Neural crest cell (in vitro differentiated cells): ENCODE measurements around the gene MADD. TPM values are rescaled to one million over a fixed set of nuclear protein-coding genes. Genes with fewer than 3 reads are reported as not detected.
A peak's percentile ranks its signal among the peaks of the same experiment; 100 is the strongest.

Source experiments
- DNase-seq: peaks from one replicate; pipeline ENCODE4 v3.0.0; 2021; ENCODE audit warnings: low read depth, mixed read lengths, low spot score
- H3K27ac Mint-ChIP-seq: one replicate; pipeline ENCODE4 v1.8.0; 2021; ENCODE audit warnings: mild to moderate bottlenecking, mixed read lengths; ENCODE audit not compliant: unreplicated experiment
- H3K27me3 Mint-ChIP-seq: 2 replicates; pipeline ENCODE4 v1.8.0; 2021; ENCODE audit warnings: low read depth, mild to moderate bottlenecking, mixed read lengths
- H3K36me3 Mint-ChIP-seq: 2 replicates; pipeline ENCODE4 v1.8.0; 2021; ENCODE audit warnings: low read depth, mild to moderate bottlenecking, mixed read lengths
- H3K4me1 Mint-ChIP-seq: 2 replicates; pipeline ENCODE4 v1.8.0; 2021; ENCODE audit warnings: mixed read lengths
- H3K4me3 Mint-ChIP-seq: one replicate; pipeline ENCODE4 v1.8.0; 2021; ENCODE audit warnings: mild to moderate bottlenecking, mixed read lengths
- H3K9me3 Mint-ChIP-seq: 2 replicates; pipeline ENCODE4 v1.8.0; 2021; ENCODE audit warnings: mixed read lengths
- CTCF ChIP-seq: fragments of 200-600 bp; sonication (generic); conservative IDR thresholded peaks from 2 replicates; pipeline ENCODE4 v1.5.0; 2021; ENCODE audit warnings: antibody characterized with exemption, mild to moderate bottlenecking
- total RNA-seq: library from RNA; stranded (reverse); gene quantifications from 2 replicates; pipeline ENCODE4 v1.2.1, GENCODE V29; 2021

The MADD gene
- total RNA-seq, 1 donor from 2014 or later: 59.2 TPM

GRCh38 chr11:47239852-47240251 lies 30.1 kb upstream of the MADD start:
- no peak overlapping the region for H3K4me3 Mint-ChIP-seq
- no peak for TF ChIP-seq CTCF
- peaks cover 20% of the 10 kb centered on the region for H3K36me3 Mint-ChIP-seq
- H3K27ac Mint-ChIP-seq: no peak overlapping the region
- DNase-seq: no peak
- peaks cover 13% of the 10 kb centered on the region for H3K4me1 Mint-ChIP-seq
- no peaks in the 10 kb centered on the region for H3K9me3 Mint-ChIP-seq
- peaks cover under 1% of the 10 kb centered on the region for H3K27me3 Mint-ChIP-seq

GRCh38 chr11:47241841-47242301 lies 28.1 kb upstream of the MADD start:
- Mint-ChIP-seq H3K36me3 (peaks cover 20% of the 10 kb centered on the region), H3K9me3 (no peaks in the 10 kb centered on the region), H3K27me3 (no peaks in the 10 kb centered on the region)

GRCh38 chr11:47242596-47243192 lies 27.2 kb upstream of the MADD start:
- Mint-ChIP-seq H3K36me3 (peaks cover 19% of the 10 kb centered on the region), H3K27ac (no peak overlapping the region), H3K9me3 (no peaks in the 10 kb centered on the region), H3K4me1 (peaks cover 6% of the 10 kb centered on the region), H3K4me3 (peak overlapping the region; percentile 57), H3K27me3 (no peaks in the 10 kb centered on the region)
- DNase-seq: no peak
- TF ChIP-seq CTCF: no peak

More at GRCh38 chr11:47241841-47242301, 28.1 kb upstream of the MADD start:
- peak overlapping the region; percentile 0 for H3K4me3 Mint-ChIP-seq
- peaks cover 10% of the 10 kb centered on the region for H3K4me1 Mint-ChIP-seq
- H3K27ac Mint-ChIP-seq: peak overlapping the region; percentile 7
- no peak for DNase-seq
- no peak for TF ChIP-seq CTCF

GRCh38 chr11:47243454-47243853 lies 26.5 kb upstream of the MADD start:
- Mint-ChIP-seq H3K27me3 (no peaks in the 10 kb centered on the region), H3K27ac (no peak overlapping the region), H3K36me3 (peaks cover 16% of the 10 kb centered on the region), H3K4me3 (peak overlapping the region; percentile 57), H3K4me1 (peaks cover 9% of the 10 kb centered on the region), H3K9me3 (no peaks in the 10 kb centered on the region)
- no peak for DNase-seq
- TF ChIP-seq CTCF: no peak

GRCh38 chr11:47244448-47245350 lies 25.2 kb upstream of the MADD start:
- H3K4me3 Mint-ChIP-seq: peak overlapping the region; percentile 42
- no peak for DNase-seq
- peaks cover 15% of the 10 kb centered on the region for H3K36me3 Mint-ChIP-seq
- no peak overlapping the region for H3K27ac Mint-ChIP-seq
- no peaks in the 10 kb centered on the region for H3K27me3 Mint-ChIP-seq
- peaks cover 20% of the 10 kb centered on the region for H3K4me1 Mint-ChIP-seq
- no peak for TF ChIP-seq CTCF
- H3K9me3 Mint-ChIP-seq: no peaks in the 10 kb centered on the region
